ENCODE measurements around the gene TATDN2. TPM values are rescaled to one million over a fixed set of nuclear protein-coding genes. Genes with fewer than 3 reads are reported as not detected.

Gene TATDN2
- total RNA-seq, 1 experiment from 2014 or later, result 30.4 TPM

GRCh38 chr3:10244009-10244408 lies 4.2 kb upstream of the TATDN2 start:
- DNase-seq (ENCODE audit: low read depth, low spot score) (no peak), ATAC-seq (no peak)
- intact Hi-C loops (cut with micrococcal nuclease; ENCODE audit: unreplicated experiment) (no loop called here), in situ Hi-C loops (cut with HindIII; ENCODE audit: low pct_unique_long_range_greater_than_20kb, low sequenced_read_pairs) (loop anchor here (10.0 kb wide), 1 partner anchor 79 kb away; the partner anchor contains the start of gene IRAK2)
- TF ChIP-seq TCF7L2 (IDR thresholded peaks at IDR 0.05; ENCODE audit: low read depth, low read length) (no peak), CTCF (IDR thresholded peaks at IDR 0.05) (no peak), SIN3A (IDR thresholded peaks at IDR 0.05; ENCODE audit: borderline replicate concordance, insufficient read depth, low read depth, low read length) (no peak), POLR2AphosphoS5 (IDR thresholded peaks at IDR 0.05; ENCODE audit: low read depth, low read length) (no peak), REST (IDR thresholded peaks at IDR 0.05; ENCODE audit: insufficient read depth in 1 of 2, low read depth in 2 of 2, low read length in 1 of 2) (no peak)
- no peak overlapping the region for H3K27ac ChIP-seq (ENCODE audit: low read length)
- H3K36me3 ChIP-seq (ENCODE audit: control insufficient read depth, insufficient read depth, low read length), result no peaks in the 10 kb centered on the region; the same call in none of the 2 replicates
- no peaks in the 10 kb centered on the region; the same call in 1 of the 2 replicates for H3K4me1 ChIP-seq (ENCODE audit: control insufficient read depth, insufficient read depth, low read length)
- H3K27me3 ChIP-seq (ENCODE audit: control insufficient read depth, insufficient read depth, low read length), result no peaks in the 10 kb centered on the region
- no TSS peak for BruUV-seq (replicated peaks)
- H3K4me3 ChIP-seq (ENCODE audit: low read depth in 2 of 2, low read length in 2 of 2), result no peak overlapping the region
- ChIA-PET POLR2A (no interaction called here), CTCF (no interaction called here)
- peaks cover 7% of the 10 kb centered on the region for H3K9me3 ChIP-seq (ENCODE audit: control insufficient read depth, insufficient read depth, low read depth, low read length)

- ChIA-PET CTCF (no interaction called here), POLR2A (no interaction called here)
- in situ Hi-C loops (cut with HindIII; ENCODE audit: low pct_unique_long_range_greater_than_20kb, low sequenced_read_pairs), result loop anchor here (10.0 kb wide), 1 partner anchor 80 kb away; the partner anchor contains the start of gene IRAK2
- intact Hi-C loops (cut with micrococcal nuclease; ENCODE audit: unreplicated experiment), result no loop called here
- H3K9me3 ChIP-seq (ENCODE audit: control insufficient read depth, insufficient read depth, low read depth, low read length), result peaks cover 7% of the 10 kb centered on the region
- no TSS peak for BruUV-seq (replicated peaks)
- H3K4me3 ChIP-seq (ENCODE audit: low read depth in 2 of 2, low read length in 2 of 2), result no peak overlapping the region
- no peaks in the 10 kb centered on the region; the same call in 1 of the 2 replicates for H3K4me1 ChIP-seq (ENCODE audit: control insufficient read depth, insufficient read depth, low read length)
- TF ChIP-seq REST (IDR thresholded peaks at IDR 0.05; ENCODE audit: insufficient read depth in 1 of 2, low read depth in 2 of 2, low read length in 1 of 2) (no peak), SIN3A (IDR thresholded peaks at IDR 0.05; ENCODE audit: borderline replicate concordance, insufficient read depth, low read depth, low read length) (no peak), CTCF (IDR thresholded peaks at IDR 0.05) (no peak), POLR2AphosphoS5 (IDR thresholded peaks at IDR 0.05; ENCODE audit: low read depth, low read length) (no peak), TCF7L2 (IDR thresholded peaks at IDR 0.05; ENCODE audit: low read depth, low read length) (no peak)
- H3K27ac ChIP-seq (ENCODE audit: low read length), result no peak overlapping the region
- no peak for ATAC-seq
- DNase-seq (ENCODE audit: low read depth, low spot score), result no peak
- H3K27me3 ChIP-seq (ENCODE audit: control insufficient read depth, insufficient read depth, low read length), result no peaks in the 10 kb centered on the region
- H3K36me3 ChIP-seq (ENCODE audit: control insufficient read depth, insufficient read depth, low read length), result no peaks in the 10 kb centered on the region; the same call in none of the 2 replicates
Observed at GRCh38 chr3:10245081-10245712, 3.1 kb upstream of the TATDN2 start.
